Thoracic aorta (tissue), 2 donors: ENCODE results near the gene FAAP24. TPM values are rescaled to one million over a fixed set of nuclear protein-coding genes. Genes with fewer than 3 reads are reported as not detected.
"Not testable (repeated sequence)": the region's sequence is repeated elsewhere in the genome, so short reads cannot be mapped to it uniquely, and the experiment has no call there.

Source experiments
- ATAC-seq: fragments of 150-250 bp; one replicate; pipeline ENCODE4 v1.8.0; 2017; ENCODE audit warnings: low read depth; ENCODE audit not compliant: insufficient number of reproducible peaks, low FRiP score
- DNase-seq: peaks from one replicate; pipeline ENCODE4 v3.0.0-alpha.2; 2020; ENCODE audit warnings: low spot score
- H3K27ac ChIP-seq, 2 donors: fragments of 200-600 bp; sonication (generic); 1 replicate in 1 of 2; 2 replicates in 1 of 2; pipeline ENCODE4 v1.5.1; 2016; ENCODE audit warnings: mild to moderate bottlenecking in 2 of 2, moderate library complexity in 2 of 2
- H3K27me3 ChIP-seq: fragments of 200-600 bp; sonication (generic); replicated peaks from 2 replicates; pipeline ENCODE4 v1.6.0; 2016; ENCODE audit warnings: mild to moderate bottlenecking; ENCODE audit not compliant: insufficient read depth
- H3K36me3 ChIP-seq: fragments of 200-600 bp; sonication (generic); one replicate; pipeline ENCODE4 v1.5.1; 2016
- H3K4me1 ChIP-seq, 2 donors: fragments of 200-600 bp; sonication (generic); 1 replicate in 1 of 2; 2 replicates in 1 of 2; pipeline versions ENCODE4 v1.5.1 to v1.6.0; 2016; ENCODE audit warnings: low read depth in 2 of 2, mild to moderate bottlenecking in 1 of 2; ENCODE audit not compliant: control insufficient read depth in 1 of 2
- H3K4me3 ChIP-seq: fragments of 200-600 bp; sonication (generic); 2 replicates; pipeline ENCODE4 v1.5.1; 2016; ENCODE audit warnings: mild to moderate bottlenecking
- H3K9me3 ChIP-seq: fragments of 200-600 bp; sonication (generic); 2 replicates; pipeline ENCODE4 v1.5.1; 2016
- CTCF ChIP-seq: fragments of 200-600 bp; sonication (generic); IDR thresholded peaks from one replicate; pipeline ENCODE4 v1.5.1; 2019; ENCODE audit warnings: antibody characterized with exemption
- total RNA-seq, 2 donors: library from RNA; depleted of rRNA; stranded (reverse); fragments of >200 nt; gene quantifications; one replicate each; pipeline versions ENCODE4 v1.1.0 to v1.2.3, GENCODE V29; 2016

Gene FAAP24
- total RNA-seq, 2 donors from 2014 or later: 0.28 TPM; not detected in 1

GRCh38 chr19:32988724-32989123, 16.7 kb downstream of the FAAP24 start:
- Histone ChIP-seq H3K9me3 (no peaks in the 10 kb centered on the region), H3K4me3 (no peak overlapping the region), H3K27ac (no peak overlapping the region), H3K36me3 (no peaks in the 10 kb centered on the region), H3K4me1 (no peaks in the 10 kb centered on the region), H3K27me3 (no peaks in the 10 kb centered on the region)
- DNase-seq (no peak), ATAC-seq (no peak)
- no peak for TF ChIP-seq CTCF

GRCh38 chr19:32995966-32996365, 23.9 kb downstream of the FAAP24 start:
- H3K27ac ChIP-seq, H3K4me3 ChIP-seq, ATAC-seq, H3K4me1 ChIP-seq, H3K9me3 ChIP-seq, DNase-seq, H3K36me3 ChIP-seq, H3K27me3 ChIP-seq: not testable (repeated sequence)

GRCh38 chr19:32997061-32997464, 25.0 kb downstream of the FAAP24 start:
- DNase-seq, H3K27ac ChIP-seq, H3K9me3 ChIP-seq, H3K27me3 ChIP-seq, H3K4me3 ChIP-seq, ATAC-seq, H3K4me1 ChIP-seq, H3K36me3 ChIP-seq: not testable (repeated sequence)

GRCh38 chr19:32997716-32998355, 25.8 kb downstream of the FAAP24 start:
- no peak for ATAC-seq
- no peak for TF ChIP-seq CTCF
- H3K27ac ChIP-seq: no peak overlapping the region
- no peaks in the 10 kb centered on the region for H3K4me1 ChIP-seq
- no peaks in the 10 kb centered on the region for H3K9me3 ChIP-seq
- no peak for DNase-seq
- no peaks in the 10 kb centered on the region for H3K27me3 ChIP-seq
- no peaks in the 10 kb centered on the region for H3K36me3 ChIP-seq
- no peak overlapping the region for H3K4me3 ChIP-seq

- Histone ChIP-seq H3K27me3 (no peaks in the 10 kb centered on the region), H3K4me3 (no peak overlapping the region), H3K36me3 (no peaks in the 10 kb centered on the region), H3K27ac (no peak overlapping the region), H3K4me1 (no peaks in the 10 kb centered on the region), H3K9me3 (no peaks in the 10 kb centered on the region)
- TF ChIP-seq CTCF: no peak
- ATAC-seq: no peak
- no peak for DNase-seq
Observed at GRCh38 chr19:32998722-32999121, 26.7 kb downstream of the FAAP24 start.

- Histone ChIP-seq H3K4me1 (no peaks in the 10 kb centered on the region), H3K27me3 (no peaks in the 10 kb centered on the region), H3K9me3 (no peaks in the 10 kb centered on the region), H3K27ac (no peak overlapping the region), H3K4me3 (no peak overlapping the region), H3K36me3 (no peaks in the 10 kb centered on the region)
- DNase-seq (no peak), ATAC-seq (no peak)
- TF ChIP-seq CTCF: no peak
Observed at GRCh38 chr19:33000510-33000909, 28.5 kb downstream of the FAAP24 start.
